Nephron progenitor cell (in vitro differentiated cells): ENCODE results near the gene RSU1.

Source experiments
- DNase-seq: peaks from one replicate; pipeline ENCODE4 v3.0.0; 2021
- H3K27ac Mint-ChIP-seq: 2 replicates; pipeline ENCODE4 v1.8.0; 2021; ENCODE audit warnings: mild to moderate bottlenecking, moderate library complexity, mixed read lengths
- H3K27me3 Mint-ChIP-seq: 2 replicates; pipeline ENCODE4 v1.8.0; 2021; ENCODE audit warnings: mild to moderate bottlenecking, low read depth, mixed read lengths; ENCODE audit not compliant: poor library complexity
- H3K36me3 Mint-ChIP-seq: 2 replicates; pipeline ENCODE4 v1.8.0; 2021; ENCODE audit warnings: low read depth, mixed read lengths
- H3K4me1 Mint-ChIP-seq: 2 replicates; pipeline ENCODE4 v1.8.0; 2021; ENCODE audit warnings: mixed read lengths
- H3K4me3 Mint-ChIP-seq: 2 replicates; pipeline ENCODE4 v1.8.0; 2021; ENCODE audit warnings: mild to moderate bottlenecking, moderate library complexity, mixed read lengths
- H3K9me3 Mint-ChIP-seq: 2 replicates; pipeline ENCODE4 v1.8.0; 2021; ENCODE audit warnings: mild to moderate bottlenecking, moderate library complexity, mixed read lengths
- CTCF ChIP-seq: fragments of 200-600 bp; sonication (generic); IDR thresholded peaks from 2 replicates; pipeline ENCODE4 v1.5.0; 2021; ENCODE audit warnings: antibody characterized with exemption

RSU1 gene

GRCh38 chr10:16856567-16856966 is 39.3 kb upstream of the RSU1 start:
- H3K4me1 Mint-ChIP-seq = peaks cover 7% of the 10 kb centered on the region
- no peaks in the 10 kb centered on the region for H3K9me3 Mint-ChIP-seq
- H3K27ac Mint-ChIP-seq = no peak overlapping the region
- H3K4me3 Mint-ChIP-seq = no peak overlapping the region
- no peaks in the 10 kb centered on the region for H3K36me3 Mint-ChIP-seq
- TF ChIP-seq CTCF = no peak
- peaks cover 3% of the 10 kb centered on the region for H3K27me3 Mint-ChIP-seq
- DNase-seq = no peak

GRCh38 chr10:16856092-16856491 is 38.9 kb upstream of the RSU1 start:
- H3K27me3 Mint-ChIP-seq = peaks cover 3% of the 10 kb centered on the region
- no peak overlapping the region for H3K27ac Mint-ChIP-seq
- no peaks in the 10 kb centered on the region for H3K9me3 Mint-ChIP-seq
- TF ChIP-seq CTCF = no peak
- H3K4me1 Mint-ChIP-seq = peaks cover 7% of the 10 kb centered on the region
- no peak for DNase-seq
- H3K4me3 Mint-ChIP-seq = no peak overlapping the region
- no peaks in the 10 kb centered on the region for H3K36me3 Mint-ChIP-seq

DNA sequence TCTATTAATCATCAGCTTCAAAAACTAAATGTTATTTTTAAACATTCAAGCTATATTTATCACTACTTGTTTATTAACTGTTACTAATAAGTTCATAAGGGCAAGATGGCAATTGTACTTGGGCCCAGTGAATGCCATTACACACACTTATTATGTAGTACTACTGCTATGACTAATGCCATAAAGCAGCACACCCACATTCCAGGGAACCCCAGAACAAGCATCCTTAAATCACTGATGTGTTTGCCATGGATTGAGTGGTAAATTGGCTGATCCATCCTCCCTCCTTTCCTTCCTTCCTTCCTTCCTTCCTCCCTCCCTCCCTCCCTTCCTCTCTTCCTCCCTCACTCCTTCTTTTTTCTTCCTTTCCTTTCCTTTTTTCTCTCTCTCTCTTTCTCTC is 37.4 kb upstream of the RSU1 start:
- Mint-ChIP-seq H3K9me3 (no peaks in the 10 kb centered on the region), H3K27me3 (peaks cover 3% of the 10 kb centered on the region), H3K36me3 (no peaks in the 10 kb centered on the region), H3K4me3 (no peak overlapping the region), H3K4me1 (peaks cover 8% of the 10 kb centered on the region), H3K27ac (no peak overlapping the region)
- TF ChIP-seq CTCF = no peak
- no peak for DNase-seq

- Mint-ChIP-seq H3K4me3 (no peak overlapping the region), H3K27me3 (peaks cover 3% of the 10 kb centered on the region), H3K9me3 (no peaks in the 10 kb centered on the region), H3K27ac (no peak overlapping the region), H3K4me1 (peaks cover 16% of the 10 kb centered on the region), H3K36me3 (no peaks in the 10 kb centered on the region)
- no peak for TF ChIP-seq CTCF
- no peak for DNase-seq
These were observed 36.6 kb upstream of the RSU1 start for GRCh38 chr10:16853809-16854208.

DNA sequence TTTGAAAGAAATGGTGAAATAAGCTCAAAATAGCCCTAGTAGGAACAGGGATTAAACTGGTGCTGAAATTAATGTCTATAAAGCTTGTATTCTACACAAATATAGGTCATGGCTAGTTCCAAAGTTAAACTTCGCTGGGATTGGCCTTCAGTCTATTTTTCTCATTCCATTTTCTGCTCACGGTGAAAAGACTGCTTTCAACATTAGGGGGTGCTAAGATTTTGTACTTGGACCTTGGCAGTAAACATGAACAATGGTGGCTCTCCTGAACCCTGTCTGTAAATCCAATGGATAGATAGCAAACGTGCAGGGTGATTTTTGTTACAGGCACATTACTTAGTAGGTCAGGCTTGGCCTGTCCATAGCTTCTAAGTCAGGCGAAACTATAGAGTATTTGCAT is 36.0 kb upstream of the RSU1 start:
- Mint-ChIP-seq H3K27ac (no peak overlapping the region), H3K4me3 (no peak overlapping the region), H3K27me3 (peaks cover 3% of the 10 kb centered on the region), H3K9me3 (no peaks in the 10 kb centered on the region), H3K4me1 (peaks cover 18% of the 10 kb centered on the region), H3K36me3 (no peaks in the 10 kb centered on the region)
- peak; percentile 27 for TF ChIP-seq CTCF
- DNase-seq = no peak

- TF ChIP-seq CTCF = no peak
- Mint-ChIP-seq H3K4me1 (peaks cover 18% of the 10 kb centered on the region), H3K27me3 (peaks cover 3% of the 10 kb centered on the region), H3K9me3 (no peaks in the 10 kb centered on the region), H3K27ac (no peak overlapping the region), H3K36me3 (no peaks in the 10 kb centered on the region), H3K4me3 (no peak overlapping the region)
- DNase-seq = no peak
These were observed 35.4 kb upstream of the RSU1 start for GRCh38 chr10:16852624-16853023.
